ENCODE data around the gene CHRNB2. TPM values are rescaled to one million over a fixed set of nuclear protein-coding genes. Genes with fewer than 3 reads are reported as not detected.

Gene CHRNB2
- total RNA-seq, 1 experiment from 2014 or later, result 1.0 TPM

- peak; percentile 50 for DNase-seq (ENCODE audit: low read depth)
These were observed 42.1 kb downstream of the CHRNB2 start for GRCh38 chr1:154609398-154610380.

GRCh38 chr1:154611150-154611862, 43.7 kb downstream of the CHRNB2 start:
- DNase-seq (ENCODE audit: low read depth), result no peak

GRCh38 chr1:154614247-154614646, 46.7 kb downstream of the CHRNB2 start:
- no peak for DNase-seq (ENCODE audit: low read depth)

GRCh38 chr1:154614901-154615300, 47.3 kb downstream of the CHRNB2 start:
- DNase-seq (ENCODE audit: low read depth), result no peak

GRCh38 chr1:154615411-154615810, 47.8 kb downstream of the CHRNB2 start:
- no peak for DNase-seq (ENCODE audit: low read depth)

- DNase-seq (ENCODE audit: low read depth), result no peak
These were observed 49.2 kb downstream of the CHRNB2 start for GRCh38 chr1:154616659-154617345.

GRCh38 chr1:154619181-154619948, 51.8 kb downstream of the CHRNB2 start:
- DNase-seq (ENCODE audit: low read depth), result no peak

- DNase-seq (ENCODE audit: low read depth), result no peak
These were observed 53.2 kb downstream of the CHRNB2 start for GRCh38 chr1:154620751-154621150.

- DNase-seq (ENCODE audit: low read depth), result no peak
These were observed 54.3 kb downstream of the CHRNB2 start for GRCh38 chr1:154621875-154622274.

- DNase-seq (ENCODE audit: low read depth), result no peak
These were observed 55.0 kb downstream of the CHRNB2 start for GRCh38 chr1:154622503-154623039.

GRCh38 chr1:154623358-154623757, 55.8 kb downstream of the CHRNB2 start:
- DNase-seq (ENCODE audit: low read depth), result no peak

GRCh38 chr1:154624746-154625643, 57.4 kb downstream of the CHRNB2 start:
- peak; percentile 30 for DNase-seq (ENCODE audit: low read depth)

- DNase-seq (ENCODE audit: low read depth), result no peak
These were observed 59.1 kb downstream of the CHRNB2 start for GRCh38 chr1:154626456-154627256.

GRCh38 chr1:154627257-154628120, 59.9 kb downstream of the CHRNB2 start:
- DNase-seq (ENCODE audit: low read depth), result peak; percentile 93

- no peak for DNase-seq (ENCODE audit: low read depth)
These were observed 60.5 kb downstream of the CHRNB2 start for GRCh38 chr1:154628121-154628405.

GRCh38 chr1:154629061-154629674, 61.6 kb downstream of the CHRNB2 start:
- DNase-seq (ENCODE audit: low read depth), result no peak
